Fibroblast of upper back skin (primary cell): Measurements from ENCODE around the gene NKAIN2.

Experiments used
- DNase-seq: peaks from one replicate; pipeline ENCODE4 v3.0.0-alpha.2; 2013

Gene NKAIN2

GRCh38 chr6:123810214-123810613 is 6.5 kb downstream of the NKAIN2 start:
- DNase-seq = no peak

DNA sequence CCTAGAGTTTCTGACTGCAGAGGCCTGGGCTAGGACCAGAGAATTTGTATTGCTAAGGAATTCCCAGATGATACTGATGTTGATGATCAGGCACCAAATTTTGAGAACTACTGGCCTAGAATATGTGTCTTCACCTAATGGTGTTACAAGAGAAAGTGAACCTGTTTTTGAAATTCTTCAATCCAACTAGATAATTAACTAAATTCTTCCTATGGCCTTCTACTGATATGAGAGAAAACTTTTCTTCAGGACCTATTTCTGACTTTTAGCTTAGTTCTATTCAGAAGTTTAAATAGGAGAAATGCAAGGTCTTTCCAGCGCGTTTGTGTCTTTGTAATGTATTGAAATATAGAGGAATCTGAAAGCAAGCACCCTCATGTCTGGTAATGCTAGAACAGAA is 7.3 kb downstream of the NKAIN2 start:
- DNase-seq = no peak

GRCh38 chr6:123811378-123811777 is 7.7 kb downstream of the NKAIN2 start:
- DNase-seq = no peak

DNA sequence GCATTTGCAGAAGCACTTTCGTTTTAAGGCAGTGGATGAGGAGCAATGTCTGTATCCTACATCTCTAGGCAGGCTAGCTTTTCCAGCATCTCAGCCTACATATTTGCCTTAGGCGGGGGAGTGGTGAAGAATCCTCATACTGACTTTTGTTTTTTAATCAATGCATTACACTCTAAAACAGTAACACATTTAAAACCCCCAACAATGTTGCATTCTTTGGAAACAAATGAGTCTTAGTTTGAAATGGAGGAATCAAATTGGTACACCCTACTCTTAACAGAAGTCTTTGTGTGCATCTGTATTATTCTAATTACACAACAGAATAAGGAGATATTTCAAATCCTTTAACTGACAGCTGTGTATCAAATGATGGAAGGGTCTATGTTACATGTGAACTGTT is 9.0 kb downstream of the NKAIN2 start:
- no peak for DNase-seq

GRCh38 chr6:123821112-123821511 is 17.4 kb downstream of the NKAIN2 start:
- no peak for DNase-seq

DNA sequence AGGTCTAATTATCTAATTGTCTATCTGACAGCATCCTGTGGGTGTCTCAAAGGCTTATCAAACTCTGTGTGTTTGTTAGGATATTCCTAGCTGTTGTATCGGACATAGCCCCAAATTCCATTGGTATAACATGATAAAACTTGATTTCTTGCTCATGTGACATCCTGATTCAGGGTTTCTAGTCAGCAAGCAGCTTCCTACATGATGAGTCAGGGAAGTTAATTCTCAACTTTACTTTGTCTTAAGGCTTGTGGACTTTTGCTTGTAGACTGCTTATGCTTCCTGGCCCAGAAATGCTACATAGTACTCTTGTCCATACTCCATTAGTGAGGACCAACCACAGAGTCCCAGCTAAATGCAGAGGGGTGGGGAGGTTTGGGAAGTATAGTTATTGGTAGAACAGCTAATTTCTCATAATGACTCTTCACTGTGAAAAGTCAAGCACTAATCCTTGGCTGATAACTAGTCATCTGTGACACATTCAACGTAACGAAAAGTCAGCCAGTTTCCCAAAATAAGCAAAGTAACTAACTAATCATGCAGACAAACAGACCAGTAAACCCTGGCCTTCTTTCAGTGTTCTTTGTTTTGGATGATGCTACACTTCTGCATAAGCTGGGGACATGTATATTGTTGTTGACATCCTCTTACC is 25.8 kb downstream of the NKAIN2 start:
- DNase-seq = peak; percentile 56

DNA sequence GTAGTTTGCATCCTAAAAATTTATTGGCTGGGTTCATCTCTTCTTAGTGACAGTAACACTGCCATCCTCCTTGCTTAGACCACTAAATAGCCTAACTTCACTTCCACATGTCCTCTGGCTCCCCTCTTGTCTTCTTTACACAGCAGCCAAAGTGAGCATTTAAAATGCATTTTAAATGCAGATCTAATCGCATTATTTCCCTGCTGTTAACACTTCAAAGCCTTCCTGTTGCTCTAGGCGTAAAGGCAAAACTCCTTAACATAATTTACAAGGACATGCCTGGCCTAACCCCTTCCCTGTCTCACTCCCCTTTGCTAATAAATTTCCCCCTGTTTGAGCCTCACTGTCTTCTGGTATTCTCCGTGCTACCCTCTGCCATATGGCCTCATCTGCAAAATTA is 26.5 kb downstream of the NKAIN2 start:
- no peak for DNase-seq

DNA sequence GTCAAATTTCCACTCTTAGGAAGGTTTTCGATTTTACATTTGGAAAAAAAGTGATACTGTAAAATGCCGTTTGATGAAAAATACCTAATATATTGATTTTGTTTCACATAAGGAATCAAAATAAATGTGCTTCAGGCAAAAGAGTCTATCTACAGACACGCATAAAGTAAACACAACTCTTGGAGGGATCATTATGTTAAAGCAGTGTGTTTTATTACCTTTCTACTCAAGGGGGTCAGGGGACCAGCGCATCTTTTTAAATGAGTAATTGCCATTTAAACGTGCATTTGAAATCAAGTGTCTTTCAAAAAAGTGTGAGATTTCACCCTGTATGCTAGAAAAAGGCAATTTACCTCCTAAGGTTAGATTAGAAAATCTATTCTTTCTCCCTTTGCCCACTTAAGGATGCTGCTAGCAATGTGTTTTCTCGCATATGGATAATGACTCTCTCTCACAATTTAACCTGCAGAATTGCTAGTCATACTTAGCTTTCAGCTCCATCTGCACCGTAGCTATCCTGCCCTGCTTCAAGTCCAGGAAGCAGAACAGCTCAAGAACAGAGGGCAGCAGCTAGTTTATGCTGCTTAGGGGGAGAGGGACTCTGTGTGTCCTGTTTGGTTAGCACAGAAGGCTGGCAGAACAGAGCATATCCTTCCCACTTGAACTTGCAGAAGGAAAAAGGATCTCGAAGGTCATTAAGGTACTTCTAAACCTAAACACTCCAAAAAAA is 35.0 kb downstream of the NKAIN2 start:
- no peak for DNase-seq

DNA sequence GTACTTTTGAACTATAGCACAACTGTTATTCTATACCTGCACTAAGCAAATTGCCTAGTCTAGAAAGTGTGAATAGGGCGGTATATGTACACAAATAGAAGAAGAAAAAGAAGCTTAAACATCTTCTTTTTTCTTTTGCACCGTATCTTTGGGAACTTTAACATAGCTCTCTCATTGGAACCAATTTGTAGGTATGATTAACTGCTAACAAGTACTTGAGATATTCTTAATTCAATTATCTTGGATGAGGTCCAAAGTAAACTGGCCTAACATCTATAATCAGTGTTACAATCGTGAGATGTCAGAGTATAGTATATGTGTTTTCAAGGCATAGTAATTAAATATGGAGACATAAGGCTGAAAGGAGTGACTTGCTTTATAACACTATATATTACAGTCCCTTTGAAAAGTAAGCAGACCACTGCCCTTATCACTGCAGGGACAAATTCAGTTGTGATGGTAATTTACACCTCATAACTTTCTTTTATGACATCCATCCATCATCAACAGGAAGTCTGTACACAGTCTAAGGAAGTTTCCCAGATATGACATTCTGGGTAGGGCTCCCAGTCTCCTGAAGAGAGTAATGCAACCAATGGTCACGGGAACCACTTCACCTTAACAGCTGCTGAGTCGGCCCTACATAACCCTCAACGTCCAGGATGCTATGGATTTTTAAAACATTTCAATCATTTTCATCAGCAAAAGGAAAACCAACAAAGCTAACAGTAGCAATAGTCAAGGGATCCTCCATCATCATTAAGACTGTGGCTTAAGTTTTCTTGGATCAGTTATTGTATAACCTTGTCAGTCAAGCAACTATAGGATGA is 37.6 kb downstream of the NKAIN2 start:
- DNase-seq = no peak

DNA sequence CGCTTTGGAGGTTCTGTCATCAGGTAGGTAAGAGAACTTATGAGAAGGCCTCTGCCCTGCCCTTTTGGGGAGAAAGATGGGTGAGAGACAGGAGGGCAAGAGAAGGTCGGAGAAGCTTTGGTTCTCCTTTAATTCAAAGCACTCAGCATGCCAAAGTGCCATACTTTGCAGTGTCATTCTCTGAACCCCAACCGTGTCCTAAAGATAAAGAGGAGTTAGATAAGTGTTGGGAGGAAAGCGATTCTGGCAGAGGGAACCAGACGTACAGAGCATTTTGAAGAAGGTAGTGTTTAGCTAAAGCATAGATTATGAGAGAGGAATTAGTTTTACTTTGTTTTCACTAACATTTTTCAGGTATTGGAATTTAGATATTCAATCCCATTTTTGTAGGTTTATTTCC is 40.3 kb downstream of the NKAIN2 start:
- no peak for DNase-seq

DNA sequence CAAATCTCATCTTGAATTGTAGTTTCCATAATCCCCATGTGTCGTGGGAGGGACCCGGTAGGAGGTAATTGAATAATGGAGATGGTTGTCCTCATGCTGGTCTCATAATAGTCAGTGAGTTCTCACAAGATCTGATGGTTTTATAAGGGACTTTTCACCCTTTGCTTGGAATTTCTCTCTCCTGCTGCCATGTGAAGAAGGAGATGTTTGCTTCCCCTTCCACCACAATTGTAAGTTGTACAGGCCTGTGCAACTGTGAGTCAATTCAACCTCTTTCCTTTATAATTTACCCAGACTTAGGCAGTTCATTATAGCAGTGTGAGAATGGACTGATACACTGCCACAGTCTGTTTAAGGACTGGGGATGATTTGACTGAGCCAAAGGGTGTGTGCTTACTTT is 44.7 kb downstream of the NKAIN2 start:
- DNase-seq = no peak

- DNase-seq = no peak
Observed at GRCh38 chr6:123849406-123849805, 45.7 kb downstream of the NKAIN2 start.

DNA sequence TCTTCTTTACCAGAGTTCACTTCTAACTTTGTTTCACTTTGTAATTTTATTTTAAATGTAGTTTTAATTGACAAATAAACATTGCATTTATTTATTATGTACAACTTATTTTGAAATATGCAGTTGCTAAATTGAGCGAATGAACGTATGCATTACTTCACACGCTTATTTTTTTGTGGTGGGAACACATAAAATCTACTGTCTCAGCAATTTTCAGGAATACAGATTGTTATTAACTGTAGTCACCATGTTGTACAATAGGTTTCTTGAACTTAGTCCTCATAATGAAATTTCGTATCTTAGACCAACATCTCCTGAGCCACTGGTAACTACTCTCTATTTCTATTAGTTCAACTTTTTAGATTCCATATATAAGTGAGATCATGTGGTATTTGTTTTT is 46.9 kb downstream of the NKAIN2 start:
- DNase-seq = no peak

GRCh38 chr6:123854201-123854600 is 50.5 kb downstream of the NKAIN2 start:
- no peak for DNase-seq

- no peak for DNase-seq
Observed at GRCh38 chr6:123855506-123855905, 51.8 kb downstream of the NKAIN2 start.

GRCh38 chr6:123859291-123859690 is 55.6 kb downstream of the NKAIN2 start:
- no peak for DNase-seq

DNA sequence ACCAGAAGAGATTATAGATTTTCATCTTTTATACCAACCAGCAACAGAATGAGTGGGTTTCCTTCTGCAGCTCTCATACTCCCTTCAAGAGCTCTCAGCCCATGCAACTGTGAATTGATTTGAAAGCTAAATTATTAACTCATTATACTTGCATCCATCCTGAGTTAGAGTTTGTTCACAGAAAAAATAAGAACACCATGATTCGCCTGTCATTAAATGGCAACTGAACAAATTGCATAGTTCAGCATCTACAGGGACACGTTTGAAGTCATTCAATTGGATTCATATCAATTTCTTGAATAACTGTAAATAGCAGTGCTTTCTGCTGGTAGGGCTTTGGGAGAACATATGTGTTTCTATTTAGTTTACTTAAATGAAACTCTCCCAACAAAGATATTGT is 65.7 kb downstream of the NKAIN2 start:
- no peak for DNase-seq

DNA sequence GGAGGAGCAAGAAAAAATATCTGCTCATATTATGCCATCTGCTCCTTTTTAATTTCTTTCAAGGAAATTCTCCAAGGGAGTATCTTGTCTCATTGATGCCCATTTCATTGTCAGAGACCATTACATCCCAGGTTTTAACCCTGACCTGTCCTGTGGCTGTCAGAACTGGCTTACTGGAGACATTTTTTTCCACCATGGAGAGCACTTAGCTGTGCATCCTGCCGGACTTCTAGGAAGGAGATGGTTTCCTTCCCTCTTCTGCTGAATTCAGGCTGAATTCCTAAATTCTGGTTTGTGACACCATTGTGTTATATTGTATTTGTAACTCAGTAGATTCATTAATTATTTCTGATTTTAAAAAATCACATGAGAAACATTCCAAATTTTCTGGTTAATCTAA is 70.3 kb downstream of the NKAIN2 start:
- DNase-seq = no peak

- DNase-seq = no peak
Observed at GRCh38 chr6:123875784-123876183, 72.1 kb downstream of the NKAIN2 start.

- DNase-seq = no peak
Observed at GRCh38 chr6:123879749-123880148, 76.1 kb downstream of the NKAIN2 start.

DNA sequence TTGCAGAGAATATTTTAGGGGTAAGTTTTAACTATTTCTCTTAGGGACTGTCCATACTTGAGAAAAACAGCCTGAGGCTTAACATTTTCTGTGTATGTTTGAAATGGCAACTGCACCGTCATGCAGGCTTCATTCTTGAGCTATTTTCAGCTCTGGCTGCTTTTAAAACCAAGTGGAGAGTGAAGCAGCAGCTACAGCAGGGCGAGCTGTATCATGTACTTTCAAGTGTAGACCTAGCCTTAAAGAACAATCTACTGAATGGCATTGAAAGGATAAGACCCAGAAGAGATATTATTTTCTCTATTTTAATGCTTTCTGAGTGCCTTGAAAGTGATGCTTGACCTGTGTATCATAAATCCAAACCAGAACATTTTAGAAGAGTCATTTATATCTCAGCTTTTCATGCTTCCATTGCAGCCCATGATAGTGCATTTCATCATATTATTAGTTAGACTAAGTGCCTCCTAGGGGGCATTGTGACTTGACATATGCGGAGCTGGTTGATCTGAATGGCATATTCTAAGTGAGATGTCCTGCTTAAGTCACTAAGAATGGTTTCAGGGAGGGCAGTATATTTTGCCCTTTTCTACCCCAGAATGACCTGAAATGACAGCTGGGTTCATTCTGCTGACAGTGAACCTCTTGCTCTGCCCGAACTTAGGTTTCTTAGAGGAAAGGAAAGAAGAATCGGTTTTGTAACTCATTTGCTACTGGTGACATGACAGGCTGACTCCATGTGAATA is 85.3 kb downstream of the NKAIN2 start:
- no peak for DNase-seq

DNA sequence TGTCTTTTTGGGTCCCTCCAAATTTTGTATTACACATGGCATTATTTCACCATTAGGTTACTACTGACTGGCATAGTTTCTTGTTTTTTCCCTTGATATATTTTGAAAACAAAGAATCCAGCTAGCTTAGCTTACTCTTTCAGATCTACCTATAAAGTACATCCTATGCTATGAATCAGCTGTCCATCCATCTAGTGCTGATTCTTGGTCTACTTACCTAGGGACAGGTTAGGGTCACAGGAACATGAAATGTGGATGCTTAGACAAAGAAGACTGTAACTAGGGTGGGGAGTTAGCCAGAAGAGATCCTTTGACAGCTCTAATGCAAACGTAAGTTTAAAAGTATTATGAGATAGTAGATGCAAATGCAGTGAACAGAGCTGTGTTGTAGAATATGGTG is 91.7 kb downstream of the NKAIN2 start:
- DNase-seq = no peak

- DNase-seq = no peak
Observed at GRCh38 chr6:123895806-123896205, 92.1 kb downstream of the NKAIN2 start.
